ENCODE results near the gene WSB1. TPM values are rescaled to one million over a fixed set of nuclear protein-coding genes. Genes with fewer than 3 reads are reported as not detected.

WSB1 gene
- total and polyA plus RNA-seq, 2 of the 8 experiments (the other 6 are each of a cell fraction or from before 2014, with no cell fraction given): 113 to 140 TPM

DNA sequence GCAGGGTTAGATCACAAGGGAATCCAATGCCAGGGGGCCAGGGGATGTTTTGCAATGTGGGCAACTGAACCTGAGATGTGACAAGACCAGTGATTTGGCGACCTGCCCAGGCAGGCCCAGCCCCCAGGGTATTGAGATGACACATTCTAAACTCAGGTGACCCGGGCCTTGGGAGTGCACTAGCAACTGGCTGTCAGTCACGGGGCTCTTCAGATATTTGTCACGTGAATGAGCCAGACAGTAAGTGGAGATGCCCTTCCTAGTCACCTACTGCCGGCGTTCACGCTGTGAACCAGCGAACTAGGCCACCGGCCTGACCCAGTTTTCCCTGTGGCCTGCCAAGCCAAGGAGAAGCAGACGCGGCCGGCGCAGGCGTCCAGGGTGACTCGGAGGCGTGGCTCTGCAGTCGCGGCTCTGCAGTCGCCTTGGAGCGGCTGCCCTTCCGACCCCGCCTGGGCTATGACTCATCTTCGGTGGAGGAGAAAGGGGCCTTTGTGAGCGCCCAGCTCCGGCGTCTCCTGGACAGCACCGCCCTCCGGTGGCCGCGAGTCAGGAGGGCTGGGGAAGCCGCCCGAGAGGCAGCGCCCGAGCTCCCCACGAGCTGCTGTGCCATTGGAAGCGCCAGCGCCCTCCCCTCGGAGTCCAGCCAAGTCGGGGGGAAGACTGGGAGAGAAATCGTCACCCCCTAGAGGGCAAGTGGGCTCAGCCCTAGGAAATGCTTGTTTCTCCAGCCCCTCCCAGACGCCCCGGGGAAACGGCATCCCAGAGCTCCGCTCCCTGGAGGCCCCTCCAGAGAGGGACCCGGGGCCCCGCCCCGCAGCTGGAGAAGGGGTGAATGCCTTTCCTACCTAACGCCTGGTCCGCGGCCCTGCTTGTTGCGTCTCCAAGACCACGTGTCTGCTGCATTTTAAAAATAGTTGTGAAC, 38.8 kb downstream of the WSB1 start (continued):
- peak; percentile 50 for TF ChIP-seq KDM4A (IDR thresholded peaks at IDR 0.05; ENCODE audit: low read depth, low read length, severe bottlenecking)
- no peak for TF ChIP-seq SP4 (IDR thresholded peaks at IDR 0.05; ENCODE audit: low read length)
- TF ChIP-seq TAF1 (IDR thresholded peaks at IDR 0.05; ENCODE audit: low read depth, low read length): 0 out of 2 replicates have a peak, but pooled peaks have one; percentile 34
- no peak for TF ChIP-seq SAP30 (IDR thresholded peaks at IDR 0.05; ENCODE audit: insufficient read depth, insufficient replicate concordance, low read length)
- TF ChIP-seq GTF2F1 (IDR thresholded peaks at IDR 0.05; ENCODE audit: borderline replicate concordance, low read depth, low read length): no peak
- TF ChIP-seq GABPA (IDR thresholded peaks at IDR 0.05; ENCODE audit: borderline replicate concordance, insufficient read depth, low read length): no peak

Data from H1 (cell line).